Nephron (organoid): ENCODE measurements around the gene DOCK11.
A peak's percentile ranks its signal among the peaks of the same experiment; 100 is the strongest.

Experiments
- H3K27ac Mint-ChIP-seq, 3 experiments: 2 replicates each; pipeline ENCODE4 v1.8.0; 2020; ENCODE audit warnings: mixed read lengths in 3 of 3, mild to moderate bottlenecking in 2 of 3, moderate library complexity in 1 of 3
- H3K27me3 Mint-ChIP-seq: 2 replicates; pipeline ENCODE4 v1.8.0; 2021; ENCODE audit warnings: low read depth, mild to moderate bottlenecking, moderate library complexity, mixed read lengths
- H3K36me3 Mint-ChIP-seq: 2 replicates; pipeline ENCODE4 v1.8.0; 2020; ENCODE audit warnings: low read depth, mixed read lengths
- H3K4me1 Mint-ChIP-seq: 2 replicates; pipeline ENCODE4 v1.8.0; 2020; ENCODE audit warnings: mixed read lengths
- H3K4me3 Mint-ChIP-seq, 3 experiments: 2 replicates each; pipeline ENCODE4 v1.8.0; 2020; ENCODE audit warnings: mild to moderate bottlenecking in 3 of 3, mixed read lengths in 3 of 3, moderate library complexity in 2 of 3
- H3K9me3 Mint-ChIP-seq: 2 replicates; pipeline ENCODE4 v1.8.0; 2020; ENCODE audit warnings: mixed read lengths
- TF ChIP-seq, protein P1 (sequence below), 3 experiments: fragments of 200-600 bp; sonication (generic); IDR thresholded peaks; one replicate each; pipeline ENCODE4 v1.5.0; 2021; ENCODE audit warnings: antibody characterized with exemption in 3 of 3; ENCODE audit not compliant: unreplicated experiment in 3 of 3

DOCK11 gene

DNA sequence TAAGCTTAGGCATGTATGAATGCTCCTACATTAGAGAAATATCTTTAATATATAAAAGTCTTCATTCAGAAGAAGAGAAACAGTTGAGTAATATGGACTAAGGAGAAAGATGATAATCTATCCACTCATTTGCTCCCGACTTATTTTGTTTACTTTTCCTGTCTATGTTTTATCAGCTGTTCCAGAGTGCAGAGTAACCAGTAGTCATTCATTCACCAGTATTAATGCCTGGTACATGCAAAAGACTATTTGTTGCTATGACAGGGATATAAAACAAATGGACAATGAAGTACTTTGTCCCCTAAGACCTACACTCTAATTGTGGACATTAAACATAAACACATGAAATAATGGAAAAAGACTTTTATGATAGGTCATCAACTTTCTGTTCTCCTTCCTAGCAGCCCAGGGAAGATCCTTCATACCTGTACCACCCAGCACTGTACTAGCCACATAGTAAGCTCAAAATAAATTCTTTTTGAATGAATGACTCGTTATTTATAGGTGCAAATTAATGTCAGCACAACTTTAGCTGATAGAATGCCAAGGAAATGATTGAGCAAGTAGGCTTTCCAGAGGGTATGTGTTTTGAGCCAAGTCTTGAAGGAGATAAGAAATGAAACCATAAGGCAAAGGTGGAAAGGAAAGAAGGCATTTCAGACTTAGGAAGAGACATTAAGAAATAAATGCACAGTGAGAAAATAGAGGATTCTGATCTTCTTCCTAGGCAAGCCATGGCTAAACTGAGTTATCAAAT is 186.8 kb downstream of the DOCK11 start:
- H3K9me3 Mint-ChIP-seq = no peaks in the 10 kb centered on the region
- H3K27me3 Mint-ChIP-seq = peaks cover 5% of the 10 kb centered on the region
- no peak overlapping the region for H3K4me3 Mint-ChIP-seq
- TF ChIP-seq, protein P1, sequence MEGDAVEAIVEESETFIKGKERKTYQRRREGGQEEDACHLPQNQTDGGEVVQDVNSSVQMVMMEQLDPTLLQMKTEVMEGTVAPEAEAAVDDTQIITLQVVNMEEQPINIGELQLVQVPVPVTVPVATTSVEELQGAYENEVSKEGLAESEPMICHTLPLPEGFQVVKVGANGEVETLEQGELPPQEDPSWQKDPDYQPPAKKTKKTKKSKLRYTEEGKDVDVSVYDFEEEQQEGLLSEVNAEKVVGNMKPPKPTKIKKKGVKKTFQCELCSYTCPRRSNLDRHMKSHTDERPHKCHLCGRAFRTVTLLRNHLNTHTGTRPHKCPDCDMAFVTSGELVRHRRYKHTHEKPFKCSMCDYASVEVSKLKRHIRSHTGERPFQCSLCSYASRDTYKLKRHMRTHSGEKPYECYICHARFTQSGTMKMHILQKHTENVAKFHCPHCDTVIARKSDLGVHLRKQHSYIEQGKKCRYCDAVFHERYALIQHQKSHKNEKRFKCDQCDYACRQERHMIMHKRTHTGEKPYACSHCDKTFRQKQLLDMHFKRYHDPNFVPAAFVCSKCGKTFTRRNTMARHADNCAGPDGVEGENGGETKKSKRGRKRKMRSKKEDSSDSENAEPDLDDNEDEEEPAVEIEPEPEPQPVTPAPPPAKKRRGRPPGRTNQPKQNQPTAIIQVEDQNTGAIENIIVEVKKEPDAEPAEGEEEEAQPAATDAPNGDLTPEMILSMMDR (IDR thresholded peaks at IDR 0.05; ENCODE audit: unreplicated experiment in 3 of 3) = no peak
- H3K4me1 Mint-ChIP-seq = no peaks in the 10 kb centered on the region
- peaks cover 6% of the 10 kb centered on the region for H3K36me3 Mint-ChIP-seq
- H3K27ac Mint-ChIP-seq = peak overlapping the region in 2 of 3 experiments; percentile 37 to 50

- no peak overlapping the region for H3K27ac Mint-ChIP-seq
- H3K36me3 Mint-ChIP-seq = peaks cover 10% of the 10 kb centered on the region
- H3K4me3 Mint-ChIP-seq = no peak overlapping the region
- H3K4me1 Mint-ChIP-seq = no peaks in the 10 kb centered on the region
- no peaks in the 10 kb centered on the region for H3K27me3 Mint-ChIP-seq
- TF ChIP-seq, protein P1 (IDR thresholded peaks at IDR 0.05; ENCODE audit: unreplicated experiment in 3 of 3) = no peak
- H3K9me3 Mint-ChIP-seq = no peaks in the 10 kb centered on the region
Measured at GRCh38 chrX:118685393-118685792, 189.8 kb downstream of the DOCK11 start.

DNA sequence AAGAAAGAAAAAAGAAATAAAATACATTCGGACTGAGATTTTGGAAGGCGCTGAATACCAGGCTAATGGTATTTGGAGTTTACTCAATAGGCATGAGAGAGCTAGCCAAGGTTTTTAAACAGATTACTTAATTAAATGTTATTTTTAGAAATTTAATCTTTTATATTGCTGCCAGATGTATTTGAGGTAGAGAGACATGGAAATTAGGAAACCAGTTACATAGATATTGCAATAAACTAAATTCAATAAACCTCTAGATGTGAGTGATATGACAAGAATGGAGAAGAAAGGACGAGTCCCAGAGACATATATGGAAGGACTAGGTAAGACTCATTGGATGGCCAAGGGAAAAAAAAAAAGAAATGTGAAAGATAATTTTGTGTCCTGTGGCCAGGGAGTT is 193.3 kb downstream of the DOCK11 start:
- no peak overlapping the region for H3K27ac Mint-ChIP-seq
- TF ChIP-seq, protein P1 (IDR thresholded peaks at IDR 0.05; ENCODE audit: unreplicated experiment in 3 of 3) = no peak
- no peaks in the 10 kb centered on the region for H3K4me1 Mint-ChIP-seq
- no peaks in the 10 kb centered on the region for H3K9me3 Mint-ChIP-seq
- no peak overlapping the region for H3K4me3 Mint-ChIP-seq
- H3K36me3 Mint-ChIP-seq = peaks cover 4% of the 10 kb centered on the region
- H3K27me3 Mint-ChIP-seq = no peaks in the 10 kb centered on the region

DNA sequence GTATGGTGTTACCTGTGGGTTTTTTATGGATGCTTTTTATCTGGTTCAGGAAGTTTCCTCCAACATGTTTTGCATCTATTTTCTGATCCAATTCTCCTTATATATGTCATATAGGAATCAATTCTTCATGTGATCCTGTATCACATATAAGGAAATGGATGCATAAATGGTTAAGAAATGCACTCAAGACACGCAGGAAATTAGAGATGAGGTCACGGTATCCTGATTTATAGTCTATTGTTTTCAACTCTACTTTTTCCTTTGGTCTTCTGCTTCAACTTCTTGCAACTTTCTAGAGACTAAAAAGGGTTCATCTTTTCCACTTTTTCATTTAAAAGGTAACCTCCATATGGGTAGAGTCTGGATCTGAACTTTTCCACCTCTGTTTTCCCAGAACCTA is 198.2 kb downstream of the DOCK11 start:
- Mint-ChIP-seq H3K36me3 (peaks cover 4% of the 10 kb centered on the region), H3K27me3 (no peaks in the 10 kb centered on the region), H3K27ac (no peak overlapping the region), H3K4me1 (no peaks in the 10 kb centered on the region), H3K4me3 (no peak overlapping the region), H3K9me3 (peaks cover 2% of the 10 kb centered on the region)
- TF ChIP-seq, protein P1 (IDR thresholded peaks at IDR 0.05; ENCODE audit: unreplicated experiment in 3 of 3) = no peak

- Mint-ChIP-seq H3K4me3 (no peak overlapping the region), H3K9me3 (peaks cover 7% of the 10 kb centered on the region), H3K36me3 (no peaks in the 10 kb centered on the region), H3K4me1 (no peaks in the 10 kb centered on the region), H3K27ac (no peak overlapping the region), H3K27me3 (no peaks in the 10 kb centered on the region)
- TF ChIP-seq, protein P1 (IDR thresholded peaks at IDR 0.05; ENCODE audit: unreplicated experiment in 3 of 3) = no peak
Measured at GRCh38 chrX:118694638-118695037, 199.0 kb downstream of the DOCK11 start.
